GM12878 (cell line): ENCODE results near the gene HUNK. TPM values are rescaled to one million over a fixed set of nuclear protein-coding genes. Genes with fewer than 3 reads are reported as not detected.

Experiments used
- ATAC-seq: fragments of 200-7000 bp; cut with Tn5 transposase; 3 replicates; pipeline ENCODE4 v1.9.1; 2020; ENCODE audit warnings: mild to moderate bottlenecking, moderate library complexity
- BruUV-seq: library from RNA; stranded (reverse); fragments of 400-500 nt; replicated peaks from 2 replicates; lab custom pipeline; 2021; lab: Mats Ljungman, UMichigan
- CTCF ChIA-PET: fragments of 300-600 bp; sonication (Branson Sonifier 250); formaldehyde crosslinking; extraction: SDS; loops from one replicate; lab custom pipeline; 2021; ENCODE audit warnings: inconsistent platforms; lab: Yijun Ruan, JAX
- POLR2A ChIA-PET: fragments of 350-600 bp; formaldehyde crosslinking; extraction: SDS; loops from one replicate; lab custom pipeline; 2021; ENCODE audit warnings: inconsistent platforms; lab: Charles Lee
- RAD21 ChIA-PET: fragments of 300-600 bp; sonication (Branson Sonifier 250); formaldehyde crosslinking; loops from one replicate; lab custom pipeline; 2023; ENCODE audit warnings: antibody characterized with exemption; ENCODE audit not compliant: unreplicated experiment; lab: Charles Lee
- SMC1A ChIA-PET: fragments of 300-600 bp; sonication (Branson Sonifier 250); formaldehyde crosslinking; loops from one replicate; lab custom pipeline; 2023; ENCODE audit not compliant: unreplicated experiment, uncharacterized antibody; lab: Charles Lee
- DNase-seq: peaks from one replicate; pipeline ENCODE4 v3.0.0-alpha.2; 2011; ENCODE audit warnings: low read depth, low spot score
- FAIRE-seq: peaks from 3 replicates; lab custom pipeline; 2011; peaks lifted over from hg19 to GRCh38; lab: Jason Lieb, UNC
- H2AFZ ChIP-seq: 2 replicates; pipeline ENCODE4 v1.6.0; 2011; ENCODE audit warnings: low read depth, low read length, control low read depth; ENCODE audit not compliant: control insufficient read depth
- H3K27ac ChIP-seq: 2 replicates; pipeline ENCODE4 v1.5.1; 2011; ENCODE audit warnings: control low read depth; ENCODE audit not compliant: control insufficient read depth, insufficient read depth
- H3K27me3 ChIP-seq, 2 experiments: replicated peaks in 1 of 2; 2 replicates each; pipeline versions ENCODE4 v1.6.0 to v1.6.1; 2011; ENCODE audit warnings: low read length in 1 of 2; ENCODE audit not compliant: control insufficient read depth in 2 of 2, insufficient read depth in 2 of 2
- H3K36me3 ChIP-seq, 2 experiments: 2 replicates each; pipeline ENCODE4 v1.5.1; 2011; ENCODE audit warnings: low read length in 1 of 2; ENCODE audit not compliant: control insufficient read depth in 2 of 2, insufficient read depth in 2 of 2
- H3K4me1 ChIP-seq: 2 replicates; pipeline ENCODE4 v1.6.1; 2011; ENCODE audit warnings: mild to moderate bottlenecking, low read length, moderate library complexity, mixed read lengths; ENCODE audit not compliant: control insufficient read depth, insufficient read depth
- H3K4me2 ChIP-seq: 2 replicates; pipeline ENCODE4 v1.6.0; 2011; ENCODE audit warnings: control low read depth; ENCODE audit not compliant: control insufficient read depth, insufficient read depth
- H3K4me3 ChIP-seq: fragments of 200-600 bp; sonication (generic); 2 replicates; pipeline ENCODE4 v1.5.1; 2016
- H3K79me2 ChIP-seq: 2 replicates; pipeline ENCODE4 v1.6.0; 2011; ENCODE audit warnings: low read length; ENCODE audit not compliant: control insufficient read depth, insufficient read depth
- H3K9ac ChIP-seq: 2 replicates; pipeline ENCODE4 v1.8.0; 2011; ENCODE audit warnings: low read length, control low read depth, mixed read lengths; ENCODE audit not compliant: control insufficient read depth, insufficient read depth
- H3K9me3 ChIP-seq: replicated peaks from 3 replicates; pipeline ENCODE4 v1.5.1; 2011; ENCODE audit warnings: mild to moderate bottlenecking, low read length; ENCODE audit not compliant: control insufficient read depth, insufficient read depth
- H4K20me1 ChIP-seq: 2 replicates; pipeline ENCODE4 v1.6.0; 2011; ENCODE audit not compliant: control insufficient read depth, insufficient read depth
- CHD1 ChIP-seq: IDR thresholded peaks from 2 replicates; pipeline ENCODE4 v1.6.1; 2012; ENCODE audit warnings: low read depth, low read length, improper control_type of control experiment
- E2F8 ChIP-seq: fragments of 450-650 bp; IDR thresholded peaks from 2 replicates; pipeline ENCODE4 v1.6.1; 2018; ENCODE audit warnings: mild to moderate bottlenecking, low read depth, moderate library complexity; ENCODE audit not compliant: partially characterized antibody
- MAX ChIP-seq: IDR thresholded peaks from 2 replicates; pipeline ENCODE4 v1.6.1; 2012; ENCODE audit warnings: low read depth, low read length, improper control_type of control experiment
- PAX8 ChIP-seq: fragments of 450-650 bp; IDR thresholded peaks from 2 replicates; pipeline ENCODE4 v1.6.1; 2017; ENCODE audit warnings: mild to moderate bottlenecking, moderate library complexity
- POU2F2 ChIP-seq: IDR thresholded peaks from 3 replicates; pipeline ENCODE4 v1.6.1; 2011; ENCODE audit warnings: low read depth, mild to moderate bottlenecking, low read length, borderline replicate concordance
- RAD51 ChIP-seq: fragments of 450-650 bp; IDR thresholded peaks from 2 replicates; pipeline ENCODE4 v1.6.1; 2016; ENCODE audit warnings: moderate library complexity, mild to moderate bottlenecking, inconsistent platforms
- REST ChIP-seq: IDR thresholded peaks from 2 replicates; pipeline ENCODE4 v1.6.1; 2012; ENCODE audit warnings: mild to moderate bottlenecking, low read depth, low read length
- SUZ12 ChIP-seq: fragments of 200-600 bp; sonication (generic); IDR thresholded peaks from one replicate; pipeline ENCODE4 v1.6.1; 2018; ENCODE audit warnings: antibody characterized with exemption, mild to moderate bottlenecking; ENCODE audit not compliant: unreplicated experiment
- TCF12 ChIP-seq: IDR thresholded peaks from 2 replicates; pipeline ENCODE4 v1.6.1; 2011; ENCODE audit warnings: low read depth, mild to moderate bottlenecking, low read length
- ZNF687 ChIP-seq: fragments of 450-650 bp; IDR thresholded peaks from 2 replicates; pipeline ENCODE4 v1.6.1; 2017; ENCODE audit warnings: mild to moderate bottlenecking, moderate library complexity
- ZZZ3 ChIP-seq: IDR thresholded peaks from 2 replicates; pipeline ENCODE4 v1.6.1; 2011; ENCODE audit warnings: low read depth; ENCODE audit not compliant: control insufficient read depth, insufficient read length
- WGBS: methylation state at CpG from one replicate; pipeline ENCODE4 v1.1.6; 2016; ENCODE audit warnings: low lambda C conversion rate; ENCODE audit not compliant: insufficient replicate concordance, insufficient coverage; ENCODE audit errors: missing lambda C conversion rate; 5-methylcytosine and 5-hydroxymethylcytosine counted together
- in situ Hi-C: fragments of 300-500 bp; cut with MboI; formaldehyde crosslinking; loops from 9 replicates; pipeline ENCODE4 v1.14.3; 2018; ENCODE audit warnings: mixed read lengths
- intact Hi-C: fragments of 100-400 bp; cut with micrococcal nuclease; formaldehyde crosslinking; loops from one replicate; pipeline ENCODE4 v1.14.2; 2022; ENCODE audit not compliant: unreplicated experiment
- polyA plus RNA-seq, 11 experiments: library from polyadenylated mRNA; depleted of rRNA in 4 of 11; unstranded in 6 of 11; stranded (reverse) in 5 of 11; fragments of >200 nt; fragmentation: Nextera tagmentation in 4 of 11; fragmentation: Illumina TruSeq in 1 of 11; extraction: Ambion mirVana in 4 of 11; extraction: Trizol in 1 of 11; gene quantifications; 1 replicate in 1 of 11; 2 replicates in 10 of 11; pipeline versions ENCODE4 v1.2.1 to v1.2.3, GENCODE V29; 2011 to 2016; ENCODE audit warnings: inconsistent platforms in 2 of 11, missing spikeins in 2 of 11, low read depth in 1 of 11
- total RNA-seq, 4 experiments: library from RNA; depleted of rRNA in 3 of 4; stranded (reverse); fragments of >200 nt in 3 of 4; fragmentation: Illumina TruSeq in 1 of 4; extraction: Trizol in 1 of 4; gene quantifications; 2 replicates each; pipeline versions ENCODE4 v1.2.1 to v1.2.3, GENCODE V29; 2013 to 2021

HUNK gene
- total and polyA plus RNA-seq, 10 of the 15 experiments (the other 5 are each of a cell fraction or from before 2014, with no cell fraction given), result under 0.01 to 0.14 (median 0.03) TPM; not detected in 7

DNA sequence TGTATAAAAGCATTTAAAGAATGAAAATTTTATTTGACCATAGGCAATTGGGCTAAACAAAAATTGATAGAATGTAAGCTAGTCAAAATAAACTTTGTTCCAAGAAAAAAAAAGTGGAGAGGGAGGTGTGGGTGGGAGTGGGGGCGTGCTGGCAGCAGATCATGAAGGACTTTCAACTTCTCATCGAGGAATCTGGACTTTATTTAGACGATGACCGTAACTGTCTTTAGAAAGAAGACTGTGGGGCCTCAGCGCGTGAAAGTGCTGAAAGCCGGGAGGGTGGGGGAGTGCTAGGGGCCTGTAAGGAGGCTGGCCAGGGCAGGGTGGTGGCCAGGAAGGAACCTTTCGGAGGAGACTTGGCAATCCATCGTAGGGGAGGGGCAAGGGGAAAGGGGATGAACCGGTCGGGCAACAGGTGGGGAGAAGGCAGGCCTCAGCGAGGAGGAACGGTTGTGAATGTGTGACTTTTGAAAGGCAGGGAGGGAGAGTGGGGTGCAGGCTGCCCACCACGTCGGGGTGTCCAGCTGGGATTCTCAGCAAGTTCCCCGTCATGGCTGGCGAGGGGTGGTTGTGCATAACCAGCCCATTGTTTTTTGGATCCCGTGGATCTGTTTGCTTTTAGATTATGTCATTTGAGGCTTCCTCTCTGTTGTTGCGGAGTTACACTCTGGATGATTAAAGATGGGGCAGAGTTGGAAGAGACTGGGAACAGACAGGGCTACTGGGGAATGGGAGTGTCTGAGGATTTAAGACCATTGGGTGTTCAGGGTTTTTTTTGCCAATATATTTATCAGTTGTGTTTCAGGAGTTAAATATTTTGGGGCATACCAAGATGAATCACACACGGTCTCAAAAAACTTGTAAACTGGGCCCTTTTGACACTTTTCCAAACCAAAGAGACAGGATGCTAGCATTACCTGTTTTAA lies 35.5 kb downstream of the HUNK start:
- Histone ChIP-seq H3K4me2 (no peak overlapping the region), H3K9me3 (no peaks in the 10 kb centered on the region), H3K79me2 (no peaks in the 10 kb centered on the region), H3K27ac (no peak overlapping the region), H3K9ac (no peak overlapping the region), H4K20me1 (no peaks in the 10 kb centered on the region), H2AFZ (no peak overlapping the region), H3K36me3 (no peaks in the 10 kb centered on the region), H3K27me3 (peaks cover 0 to 5% of the 10 kb centered on the region in 2 experiments; a peak in 2 of 4 replicates), H3K4me1 (no peaks in the 10 kb centered on the region), H3K4me3 (no peak overlapping the region)
- 33% methylated on average over 11 of the region's 20 CpGs for WGBS
- no TSS peak for BruUV-seq
- ChIA-PET SMC1A (no interaction called here), CTCF (no interaction called here), POLR2A (no interaction called here), RAD21 (no interaction called here)
- intact Hi-C loops, result no loop called here
- ATAC-seq, result no peak
- in situ Hi-C loops, result no loop called here
- FAIRE-seq, result no peak
- no peak for DNase-seq
- TF ChIP-seq SUZ12 (no peak), TCF12 (no peak), CHD1 (no peak), ZNF687 (no peak), MAX (no peak), ZZZ3 (no peak), PAX8 (no peak), POU2F2 (no peak), RAD51 (no peak), REST (no peak), E2F8 (no peak)
